Effector memory CD4-positive, alpha-beta T cell (primary cell): ENCODE results near the gene C6orf15.

Source experiments
- DNase-seq, 3 donors: peaks; one replicate each; pipeline ENCODE4 v3.0.0-alpha.2; 2020
- H3K27ac ChIP-seq: 2 replicates; pipeline ENCODE4 v1.7.0; 2013; ENCODE audit warnings: mild to moderate bottlenecking, low read length, moderate library complexity; ENCODE audit not compliant: insufficient read depth, poor library complexity, severe bottlenecking
- H3K27me3 ChIP-seq: replicated peaks from 2 replicates; pipeline ENCODE4 v1.7.0; 2013; ENCODE audit warnings: mild to moderate bottlenecking, low read length; ENCODE audit not compliant: insufficient read depth, control insufficient read depth, poor library complexity, severe bottlenecking
- H3K36me3 ChIP-seq: 2 replicates; pipeline ENCODE4 v1.7.0; 2013; ENCODE audit warnings: mild to moderate bottlenecking, low read length, moderate library complexity; ENCODE audit not compliant: control insufficient read depth, insufficient read depth
- H3K4me1 ChIP-seq: 2 replicates; pipeline ENCODE4 v1.7.0; 2013; ENCODE audit warnings: low read length, mild to moderate bottlenecking; ENCODE audit not compliant: control insufficient read depth, insufficient read depth, poor library complexity, severe bottlenecking
- H3K4me3 ChIP-seq: 2 replicates; pipeline ENCODE4 v1.7.0; 2013; ENCODE audit warnings: low read length, low read depth, mild to moderate bottlenecking; ENCODE audit not compliant: insufficient read depth, poor library complexity, severe bottlenecking
- H3K9me3 ChIP-seq: 2 replicates; pipeline ENCODE4 v1.7.0; 2013; ENCODE audit warnings: mild to moderate bottlenecking, low read length, moderate library complexity; ENCODE audit not compliant: control insufficient read depth
- total RNA-seq, 3 donors: gene quantifications; one replicate each; lab custom pipeline; 2026; lab: John Stamatoyannopoulos, UW

C6orf15 gene
- 0 reads per million in 3 donors for total RNA-seq

DNA sequence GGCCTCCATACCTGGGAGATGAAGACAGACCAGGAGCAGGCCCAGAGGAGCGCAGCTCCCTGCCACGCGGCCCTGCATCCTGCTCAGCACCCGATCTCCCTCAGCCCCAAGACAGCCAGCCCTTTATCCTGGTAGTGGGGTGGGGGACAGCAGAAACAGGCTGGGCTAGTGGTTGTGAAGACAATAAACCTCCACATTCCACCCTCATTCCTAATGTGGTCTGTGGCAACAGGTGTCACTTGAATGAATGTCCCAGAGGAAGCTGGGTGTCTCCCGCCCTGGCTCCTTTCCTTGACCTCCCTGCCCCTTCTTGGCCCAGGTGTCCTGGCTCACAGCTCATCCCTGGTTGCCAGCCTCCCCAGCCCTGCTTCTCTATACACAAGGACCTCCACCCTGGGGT is at the start of gene C6orf15:
Gene C6orf15, minus strand, starts transcription at position 98 of the 400 bp plus-strand sequence. Its CDS starts 20 bp downstream, at position 78.
- Histone ChIP-seq H3K27ac (no peak within 1 kb of the TSS), H3K4me1 (no peaks in the 10 kb centered on the region), H3K27me3 (no peaks in the 10 kb centered on the region), H3K9me3 (no peaks in the 10 kb centered on the region), H3K4me3 (no peak within 1 kb of the TSS), H3K36me3 (no peaks in the 10 kb centered on the region)
- no peak for DNase-seq

DNA sequence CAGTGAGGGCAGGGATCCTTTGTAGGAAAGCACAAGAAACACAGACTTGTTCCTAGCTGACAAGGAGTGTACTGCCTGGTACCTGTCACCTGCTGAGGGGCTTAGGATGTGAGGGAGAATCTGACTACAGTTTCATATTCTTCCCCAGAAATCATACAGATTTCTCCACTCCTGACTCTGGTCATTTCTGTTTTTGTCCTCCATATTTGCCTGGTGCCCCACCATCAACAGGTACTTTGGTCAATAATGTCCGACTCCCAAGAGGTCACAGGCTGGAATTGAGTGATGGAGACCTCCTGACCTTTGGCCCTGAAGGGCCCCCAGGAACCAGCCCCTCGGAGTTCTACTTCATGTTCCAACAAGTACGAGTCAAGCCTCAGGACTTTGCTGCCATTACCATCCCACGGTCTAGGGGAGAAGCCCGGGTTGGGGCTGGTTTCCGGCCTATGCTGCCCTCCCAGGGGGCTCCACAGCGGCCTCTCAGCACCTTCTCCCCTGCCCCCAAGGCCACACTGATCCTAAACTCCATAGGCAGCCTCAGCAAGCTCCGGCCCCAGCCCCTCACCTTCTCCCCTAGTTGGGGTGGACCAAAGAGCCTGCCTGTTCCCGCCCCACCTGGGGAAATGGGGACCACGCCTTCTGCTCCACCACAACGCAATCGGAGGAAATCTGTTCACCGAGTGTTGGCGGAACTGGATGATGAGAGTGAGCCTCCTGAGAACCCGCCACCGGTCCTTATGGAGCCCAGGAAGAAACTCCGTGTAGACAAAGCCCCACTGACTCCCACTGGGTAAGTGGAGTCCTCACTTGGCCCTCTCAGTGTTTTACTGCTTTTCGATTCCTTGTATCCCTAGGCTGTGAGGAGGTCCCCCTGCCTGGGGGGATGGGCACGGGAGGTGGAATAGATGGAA is 49.1 kb upstream of the C6orf15 start:
- Histone ChIP-seq H3K4me3 (no peak overlapping the region), H3K4me1 (peaks cover 11% of the 10 kb centered on the region), H3K9me3 (no peaks in the 10 kb centered on the region), H3K36me3 (no peaks in the 10 kb centered on the region), H3K27ac (no peak overlapping the region), H3K27me3 (no peaks in the 10 kb centered on the region)
- DNase-seq = no peak

- peak overlapping the region; percentile 58 for H3K27ac ChIP-seq
- DNase-seq = peak in 1 of 3 donors; percentile 6
- no peaks in the 10 kb centered on the region for H3K36me3 ChIP-seq
- no peaks in the 10 kb centered on the region for H3K9me3 ChIP-seq
- H3K4me1 ChIP-seq = peaks cover 11% of the 10 kb centered on the region
- H3K4me3 ChIP-seq = peak overlapping the region; percentile 70
- H3K27me3 ChIP-seq = no peaks in the 10 kb centered on the region
Measured at GRCh38 chr6:31158863-31159855, 46.8 kb upstream of the C6orf15 start.

DNA sequence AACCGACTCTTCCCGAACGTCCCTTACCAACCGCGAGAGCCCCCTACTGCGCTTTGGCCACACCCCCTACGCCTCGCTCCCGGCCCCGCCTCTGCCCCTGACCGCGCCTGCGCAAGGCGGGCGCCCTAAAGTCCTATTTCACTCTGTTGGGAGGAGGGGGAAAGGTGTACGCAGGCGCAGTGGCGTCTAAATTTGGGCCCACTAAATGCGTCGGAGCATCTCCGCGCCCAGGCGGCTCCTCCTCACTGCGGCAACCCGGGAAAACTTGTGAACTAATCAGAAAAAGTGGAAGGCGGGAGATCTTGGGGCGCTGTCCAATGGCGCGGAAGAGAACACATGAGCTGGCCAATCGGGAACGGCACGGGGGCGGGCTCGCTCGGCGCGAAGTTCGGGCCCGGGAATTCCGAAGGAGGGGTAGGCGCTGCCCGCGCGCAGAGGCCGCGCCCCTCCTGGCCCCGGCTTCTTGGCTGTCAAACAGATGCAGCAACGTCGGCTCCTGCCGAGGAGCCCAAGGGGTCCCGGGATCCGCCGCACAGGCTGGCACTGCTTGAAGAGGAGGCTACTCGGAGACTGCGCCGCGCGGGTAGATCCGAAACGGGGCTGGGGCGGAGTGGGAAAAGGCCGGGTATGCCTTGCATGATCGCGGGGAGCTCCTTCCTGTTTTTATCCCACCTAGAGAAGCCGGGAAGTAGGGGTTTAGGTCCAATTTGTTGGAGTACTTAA is 45.9 kb upstream of the C6orf15 start, which contains the start of gene TCF19:
Gene TCF19, plus strand, starts transcription at position 450 of the 723 bp plus-strand sequence. CDS start 881 bp downstream, outside the sequence.
- Histone ChIP-seq H3K4me3 (peak within 1 kb of the TSS; percentile 70), H3K9me3 (no peaks in the 10 kb centered on the region), H3K27ac (peak within 1 kb of the TSS; percentile 62), H3K27me3 (no peaks in the 10 kb centered on the region), H3K4me1 (peaks cover 11% of the 10 kb centered on the region), H3K36me3 (no peaks in the 10 kb centered on the region)
- DNase-seq = peak; percentile 99

- peak within 1 kb of the TSS; percentile 62 for H3K27ac ChIP-seq
- peak within 1 kb of the TSS; percentile 70 for H3K4me3 ChIP-seq
- H3K27me3 ChIP-seq = no peaks in the 10 kb centered on the region
- H3K4me1 ChIP-seq = peaks cover 11% of the 10 kb centered on the region
- no peaks in the 10 kb centered on the region for H3K36me3 ChIP-seq
- no peaks in the 10 kb centered on the region for H3K9me3 ChIP-seq
- no peak for DNase-seq
Measured at GRCh38 chr6:31157513-31158139, 45.3 kb upstream of the C6orf15 start, which contains the start of gene CCHCR1. CCHCR1 (minus strand) TSS chr6:31157802; CDS start chr6:31157600, 202 bp downstream.

DNA sequence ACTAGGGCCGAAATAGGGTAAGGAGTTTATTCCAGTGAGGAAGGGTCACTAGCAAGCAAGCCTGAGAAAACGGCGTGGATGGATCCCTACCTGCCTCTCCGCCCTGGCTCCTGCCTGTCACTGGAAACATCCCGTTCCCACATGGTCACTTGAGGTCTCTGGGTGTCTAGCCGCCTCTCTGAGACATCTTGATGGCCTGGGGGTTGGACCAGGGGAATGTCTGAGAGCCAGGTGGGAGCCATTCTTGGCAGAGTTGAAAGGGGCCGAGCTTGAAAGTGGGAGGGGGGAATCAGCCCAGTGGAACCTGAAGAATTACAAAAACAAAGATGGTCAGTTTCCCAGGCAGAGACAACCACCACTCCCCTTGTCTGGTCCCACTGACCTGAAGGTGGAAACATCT is 44.3 kb upstream of the C6orf15 start:
- H3K4me3 ChIP-seq = no peak overlapping the region
- no peak for DNase-seq
- no peaks in the 10 kb centered on the region for H3K9me3 ChIP-seq
- H3K27ac ChIP-seq = no peak overlapping the region
- no peaks in the 10 kb centered on the region for H3K27me3 ChIP-seq
- no peaks in the 10 kb centered on the region for H3K36me3 ChIP-seq
- peaks cover 11% of the 10 kb centered on the region for H3K4me1 ChIP-seq

DNA sequence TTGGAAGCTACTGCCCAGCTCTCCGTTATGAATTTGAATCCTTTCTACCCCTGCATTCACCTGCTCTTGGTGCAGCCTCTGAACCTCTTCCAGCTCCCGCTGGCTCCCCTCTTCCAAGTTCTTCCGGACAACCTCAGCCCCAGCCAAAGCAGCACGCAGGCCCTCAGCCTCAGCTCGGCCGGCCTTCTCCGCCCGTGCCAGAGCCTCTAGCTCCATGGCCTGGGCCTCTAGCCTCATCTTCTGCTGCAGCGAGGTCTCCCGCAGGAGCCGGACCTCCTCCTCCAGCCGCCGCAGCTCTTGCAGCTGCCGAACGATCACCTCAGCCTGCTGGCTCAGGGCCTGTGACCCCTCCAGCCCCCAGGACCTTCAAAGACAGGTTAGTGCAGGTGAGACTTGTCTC is 42.1 kb upstream of the C6orf15 start:
- Histone ChIP-seq H3K4me3 (no peak overlapping the region), H3K9me3 (no peaks in the 10 kb centered on the region), H3K27me3 (no peaks in the 10 kb centered on the region), H3K4me1 (peaks cover 6% of the 10 kb centered on the region), H3K36me3 (no peaks in the 10 kb centered on the region), H3K27ac (no peak overlapping the region)
- DNase-seq = no peak

DNA sequence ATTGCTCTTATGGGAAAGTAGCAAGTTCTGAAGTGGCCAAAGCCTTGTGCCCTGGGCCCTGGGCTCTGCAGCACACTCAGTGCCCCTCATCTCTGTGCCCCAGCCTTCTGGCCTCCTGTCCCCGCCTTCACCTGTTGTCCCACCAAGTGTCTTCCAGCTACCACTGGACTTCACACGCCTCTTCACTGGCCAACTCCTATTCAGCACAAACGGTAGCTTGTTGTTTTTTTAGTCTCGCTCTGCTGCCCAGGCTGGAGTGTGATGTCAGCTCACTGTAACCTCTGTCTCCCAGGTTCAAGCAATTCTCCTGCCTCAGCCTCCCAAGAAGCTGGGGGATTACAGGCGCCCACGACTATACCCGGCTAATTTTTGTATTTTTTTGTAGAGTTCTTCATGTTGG is 40.4 kb upstream of the C6orf15 start:
- DNase-seq = no peak
- H3K36me3 ChIP-seq = no peaks in the 10 kb centered on the region
- H3K9me3 ChIP-seq = no peaks in the 10 kb centered on the region
- H3K27ac ChIP-seq = no peak overlapping the region
- no peaks in the 10 kb centered on the region for H3K4me1 ChIP-seq
- H3K27me3 ChIP-seq = no peaks in the 10 kb centered on the region
- H3K4me3 ChIP-seq = no peak overlapping the region
